Mucosa of stomach (tissue), 1 donor: ENCODE data around the gene DTX2.
"Not testable (repeated sequence)": the region's sequence is repeated elsewhere in the genome, so short reads cannot be mapped to it uniquely, and the experiment has no call there.

ENCODE experiments used
- H3K27me3 ChIP-seq: one replicate; pipeline ENCODE4 v1.7.0; 2013; ENCODE audit warnings: mild to moderate bottlenecking, low read length; ENCODE audit not compliant: control insufficient read depth, insufficient read depth
- H3K36me3 ChIP-seq: one replicate; pipeline ENCODE4 v1.7.0; 2013; ENCODE audit warnings: low read length; ENCODE audit not compliant: control insufficient read depth, insufficient read depth
- H3K4me1 ChIP-seq: one replicate; pipeline ENCODE4 v1.7.0; 2013; ENCODE audit warnings: mild to moderate bottlenecking, low read length; ENCODE audit not compliant: control insufficient read depth, insufficient read depth
- H3K4me3 ChIP-seq: one replicate; pipeline ENCODE4 v1.7.0; 2013; ENCODE audit warnings: low read length
- H3K9ac ChIP-seq: one replicate; pipeline ENCODE4 v1.7.0; 2013; ENCODE audit warnings: mild to moderate bottlenecking, low read length, moderate library complexity
- H3K9me3 ChIP-seq: one replicate; pipeline ENCODE4 v1.7.0; 2013; ENCODE audit warnings: mild to moderate bottlenecking, low read length, moderate library complexity; ENCODE audit not compliant: control insufficient read depth
- donor health status: Pancreatic carcinoma.

DTX2 gene

DNA sequence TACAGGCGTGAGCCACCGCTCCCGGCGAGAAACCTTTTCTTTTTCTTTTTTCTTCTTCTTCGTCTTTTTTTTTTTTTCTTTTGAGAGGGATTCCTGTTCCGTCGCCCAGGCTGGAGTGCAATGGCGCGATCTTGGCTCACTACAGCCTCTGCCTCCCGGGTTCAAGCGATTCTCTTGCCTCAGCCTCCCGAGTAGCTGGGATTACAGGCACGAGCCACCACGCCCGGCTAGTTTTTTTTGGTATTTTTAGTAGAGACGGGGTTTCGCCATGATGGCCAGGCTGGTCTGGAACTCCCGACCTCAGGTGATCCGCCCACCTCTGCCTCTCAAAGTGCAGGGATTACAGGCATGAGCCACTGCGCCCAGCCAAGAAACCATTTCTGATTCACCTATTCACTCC, 742 bp upstream of the DTX2 start:
- not testable (repeated sequence) for H3K27me3 ChIP-seq, H3K9me3 ChIP-seq, H3K36me3 ChIP-seq, H3K9ac ChIP-seq, H3K4me1 ChIP-seq, H3K4me3 ChIP-seq

DNA sequence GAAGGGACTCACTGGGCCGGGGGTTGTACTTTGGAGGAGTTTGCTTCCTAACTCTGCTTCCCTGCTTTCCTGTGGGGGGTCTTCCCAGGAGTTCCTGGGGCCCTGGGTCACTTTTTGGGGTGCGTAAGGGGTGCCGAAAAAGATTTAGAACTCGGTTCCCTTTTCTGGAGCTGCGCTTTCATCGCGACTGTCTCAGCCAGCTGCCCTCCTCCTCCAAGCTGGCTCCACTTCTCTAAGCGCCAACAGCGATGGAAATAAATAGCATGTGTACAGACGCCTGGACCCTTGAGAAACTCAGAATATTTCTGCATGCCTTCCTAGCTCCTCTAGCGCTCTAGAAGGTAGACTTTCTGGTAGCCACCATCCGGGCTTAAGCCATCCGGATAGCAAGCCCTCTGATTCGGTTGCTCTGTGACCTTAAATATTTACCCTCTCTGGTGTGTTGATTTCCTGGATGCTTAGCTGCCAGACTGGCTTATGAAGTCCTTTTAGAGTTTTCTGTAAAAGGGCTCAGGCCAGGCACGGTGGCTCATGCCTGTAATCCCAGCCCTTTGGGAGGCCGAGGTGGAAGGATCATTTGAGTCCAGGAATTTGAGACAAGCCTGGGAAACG, 868 bp downstream of the DTX2 start:
- H3K36me3 ChIP-seq, H3K27me3 ChIP-seq, H3K4me3 ChIP-seq, H3K9me3 ChIP-seq, H3K9ac ChIP-seq: not testable (repeated sequence)
- H3K4me1 ChIP-seq: peaks cover 11% of the 10 kb centered on the region

DNA sequence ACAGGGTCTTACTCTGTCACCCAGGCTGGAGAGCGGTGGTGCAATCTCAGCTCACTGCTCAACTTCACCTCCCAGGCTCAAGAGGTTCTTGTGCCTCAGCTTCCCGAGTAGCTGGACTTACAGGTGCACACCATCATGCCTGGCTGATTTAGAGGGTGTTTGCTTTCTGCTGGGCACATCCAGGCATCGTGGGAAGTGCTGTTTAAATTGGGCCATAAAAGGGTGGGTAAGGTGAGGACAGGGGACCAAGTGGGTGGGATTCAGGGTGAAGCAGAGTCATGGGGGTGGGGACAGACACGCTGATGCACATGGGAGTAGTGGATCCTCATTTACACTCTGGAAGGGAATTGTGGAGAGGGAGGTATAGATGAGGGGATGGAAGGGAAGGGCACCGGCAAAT, 3.5 kb downstream of the DTX2 start:
- not testable (repeated sequence) for H3K9ac ChIP-seq, H3K36me3 ChIP-seq, H3K4me3 ChIP-seq, H3K9me3 ChIP-seq, H3K27me3 ChIP-seq
- peaks cover 15% of the 10 kb centered on the region for H3K4me1 ChIP-seq

DNA sequence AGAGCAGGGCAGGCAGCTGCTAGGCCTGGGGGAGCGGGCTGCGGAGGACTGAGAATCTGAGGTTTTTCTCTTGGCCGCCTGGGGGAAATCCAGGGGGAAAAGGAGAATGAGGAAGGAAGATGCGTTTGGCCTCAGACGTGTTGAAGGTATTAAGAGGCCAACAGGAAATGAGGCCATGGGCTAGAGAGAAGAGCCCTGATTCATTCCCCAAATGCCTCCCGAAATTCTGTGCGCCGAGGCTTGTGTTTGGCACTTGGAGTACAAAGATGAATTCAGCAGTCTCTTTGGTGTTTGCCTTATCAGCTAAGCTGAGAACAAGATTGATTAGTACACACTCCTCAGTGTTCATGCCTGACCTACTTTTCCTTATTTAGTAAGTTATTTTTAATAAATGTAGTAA, 4.4 kb downstream of the DTX2 start:
- not testable (repeated sequence) for H3K9me3 ChIP-seq, H3K27me3 ChIP-seq, H3K36me3 ChIP-seq, H3K4me3 ChIP-seq, H3K9ac ChIP-seq
- peaks cover 15% of the 10 kb centered on the region for H3K4me1 ChIP-seq

DNA sequence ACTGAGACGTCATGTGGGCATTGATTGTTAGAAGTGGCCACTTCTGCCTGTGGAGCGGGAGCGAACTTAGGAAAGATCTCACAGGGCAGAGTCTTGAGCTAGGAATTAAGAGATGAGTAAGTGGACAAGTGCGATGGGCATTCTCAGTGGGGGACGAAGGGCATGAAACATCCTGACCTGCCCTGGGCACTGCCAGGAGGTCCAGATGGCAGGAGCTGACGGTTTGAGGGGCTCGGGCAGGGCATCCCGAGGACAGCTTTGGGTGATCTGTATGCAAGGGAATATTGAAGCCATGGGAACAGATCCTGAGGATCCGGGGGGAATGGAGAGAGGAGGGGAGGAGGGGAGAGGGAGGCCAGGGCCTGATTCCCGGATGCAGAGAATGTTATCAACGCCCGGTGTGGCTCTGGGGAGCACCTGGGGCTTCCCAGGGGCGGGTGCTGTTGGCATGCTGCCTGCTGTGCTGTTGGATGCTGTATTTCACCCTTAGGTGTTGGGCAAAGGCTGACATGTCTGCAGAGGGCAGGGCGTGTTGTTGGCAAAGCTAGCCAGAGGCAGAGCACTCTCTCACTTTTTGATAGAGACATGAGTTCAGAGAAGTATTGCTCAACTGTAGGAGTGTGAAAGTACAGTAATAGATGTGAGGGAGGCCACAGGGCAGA, 6.4 kb downstream of the DTX2 start:
- H3K4me1 ChIP-seq: peaks cover 15% of the 10 kb centered on the region
- H3K36me3 ChIP-seq, H3K4me3 ChIP-seq, H3K27me3 ChIP-seq, H3K9me3 ChIP-seq, H3K9ac ChIP-seq: not testable (repeated sequence)

DNA sequence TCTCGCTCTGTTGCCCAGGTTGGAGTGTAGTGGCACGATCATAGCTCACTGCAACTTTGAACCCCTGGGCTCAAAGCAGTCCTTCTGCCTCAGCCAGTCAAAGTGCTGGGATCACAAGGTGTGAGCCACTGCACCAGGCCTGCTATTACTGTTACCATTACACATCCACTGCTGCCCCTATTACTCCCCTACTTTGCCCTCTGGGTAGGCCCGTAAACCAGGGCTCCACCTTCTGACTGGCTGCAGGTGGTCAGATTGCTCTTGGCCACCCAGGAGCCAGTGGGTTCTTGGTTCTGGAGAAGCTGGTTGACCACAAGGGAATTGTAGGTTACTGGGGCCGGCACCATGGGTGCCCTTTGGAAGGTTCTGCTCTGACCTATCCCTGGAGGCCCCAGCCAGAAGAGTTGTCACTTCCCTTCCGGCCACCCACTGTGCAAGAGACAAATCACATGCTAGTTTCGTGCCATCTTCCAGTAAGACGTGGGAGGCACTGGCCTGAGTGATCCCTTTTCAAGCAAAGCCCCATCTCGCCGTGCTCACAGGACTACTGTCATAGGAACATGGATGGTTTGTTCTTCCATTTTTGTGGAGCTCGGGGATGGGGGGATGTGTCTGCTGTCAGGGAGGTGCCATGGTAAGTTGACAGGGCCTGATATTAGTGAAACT, 10.2 kb downstream of the DTX2 start:
- not testable (repeated sequence) for H3K4me1 ChIP-seq, H3K36me3 ChIP-seq, H3K27me3 ChIP-seq, H3K4me3 ChIP-seq, H3K9me3 ChIP-seq, H3K9ac ChIP-seq

DNA sequence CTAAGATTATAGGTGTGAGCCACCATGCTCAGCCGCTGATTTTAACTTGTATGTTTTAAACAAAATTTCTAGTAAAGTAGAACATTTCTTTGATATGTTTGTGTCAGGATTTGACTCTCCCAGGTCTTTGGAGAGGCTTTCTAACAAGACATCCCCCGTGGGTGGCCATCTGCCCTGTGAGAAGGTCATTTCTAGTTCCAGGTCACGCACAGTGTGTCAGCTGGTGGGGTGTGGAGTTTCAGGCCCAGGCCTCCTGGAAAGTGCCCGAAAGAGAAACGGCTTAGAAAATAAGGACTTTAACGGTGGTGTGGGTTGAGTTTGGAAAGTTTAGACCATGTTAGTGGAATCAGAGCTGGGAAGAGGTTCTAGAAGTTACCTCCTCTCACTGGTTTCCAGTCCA, 11.6 kb downstream of the DTX2 start:
- not testable (repeated sequence) for H3K4me3 ChIP-seq, H3K27me3 ChIP-seq, H3K36me3 ChIP-seq, H3K9ac ChIP-seq, H3K9me3 ChIP-seq, H3K4me1 ChIP-seq

DNA sequence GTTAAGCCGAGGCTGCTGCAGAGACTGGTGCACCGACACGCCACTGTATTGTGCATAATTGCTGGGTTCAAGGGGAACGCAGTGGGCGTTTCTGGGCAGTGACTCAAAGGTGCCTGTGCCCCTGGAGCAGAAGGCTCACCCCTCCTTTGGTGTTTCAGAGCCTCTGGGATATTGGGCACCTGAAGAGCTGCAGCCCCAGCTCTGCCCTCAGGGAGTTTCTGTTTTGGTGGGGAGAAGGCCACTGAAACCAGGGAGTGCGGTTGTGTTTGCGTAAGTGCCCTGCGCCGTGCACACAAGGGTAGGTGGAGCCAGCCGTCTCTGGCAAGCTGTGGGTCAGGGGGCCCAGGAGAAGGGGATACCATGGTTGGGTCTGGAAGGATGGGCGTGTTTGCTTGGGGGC, 14.8 kb downstream of the DTX2 start:
- not testable (repeated sequence) for H3K36me3 ChIP-seq, H3K4me1 ChIP-seq, H3K4me3 ChIP-seq, H3K27me3 ChIP-seq, H3K9me3 ChIP-seq, H3K9ac ChIP-seq

DNA sequence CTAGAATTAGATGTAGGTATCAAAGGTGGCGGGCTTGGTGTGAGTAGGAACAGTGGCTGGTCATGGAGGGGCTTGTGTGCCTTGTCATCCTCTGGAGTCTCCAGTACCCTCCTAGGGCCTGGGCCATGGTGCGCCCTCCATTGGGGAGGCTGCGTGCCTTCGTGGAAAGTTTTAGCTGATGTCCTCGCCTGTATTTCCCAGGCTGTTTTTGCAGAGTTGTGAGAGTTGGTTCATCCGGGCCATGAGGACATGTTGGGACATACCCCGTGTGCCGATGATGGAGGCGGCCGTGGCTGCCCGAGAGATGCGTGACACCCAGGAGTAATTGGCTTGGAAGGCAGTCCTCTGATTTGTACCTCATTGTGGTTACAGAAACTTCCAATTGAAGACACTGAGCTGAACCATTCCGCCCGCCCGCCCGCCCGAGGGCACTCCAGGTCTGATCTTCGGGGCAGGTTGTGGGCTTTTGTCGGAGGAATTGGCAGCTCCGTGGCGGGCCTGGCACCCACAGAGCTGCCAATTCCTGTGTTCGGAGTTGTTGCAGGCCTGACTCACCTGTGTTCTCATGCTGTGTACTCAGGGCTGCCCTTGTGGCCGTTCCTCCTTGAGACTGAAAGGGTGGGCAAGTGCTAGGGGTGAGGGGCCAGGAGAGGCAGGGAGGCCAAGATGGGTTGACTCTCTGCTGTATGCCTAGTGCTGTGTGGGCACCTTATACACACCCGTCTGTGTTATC, 15.4 kb downstream of the DTX2 start:
- not testable (repeated sequence) for H3K27me3 ChIP-seq, H3K36me3 ChIP-seq, H3K9me3 ChIP-seq, H3K4me1 ChIP-seq, H3K4me3 ChIP-seq, H3K9ac ChIP-seq

DNA sequence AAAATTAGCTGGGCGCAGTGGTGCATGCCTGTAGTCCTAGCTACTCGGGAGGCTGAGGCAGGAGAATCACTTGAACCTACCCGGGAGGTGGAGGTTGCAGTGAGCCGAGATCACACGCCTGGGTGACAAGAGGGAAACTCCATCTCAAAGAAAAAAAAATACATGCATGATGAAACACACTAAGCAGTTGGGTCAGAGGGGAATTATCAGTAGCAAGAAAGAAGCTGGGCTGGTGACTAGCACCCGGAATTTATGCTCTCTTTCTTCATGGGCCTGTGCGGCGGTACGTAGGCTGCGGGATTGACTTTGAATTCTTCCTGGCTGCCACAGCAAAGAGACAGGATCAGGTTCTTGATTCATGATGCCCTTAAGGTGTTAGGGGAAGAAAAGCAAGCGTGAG, 18.1 kb downstream of the DTX2 start:
- not testable (repeated sequence) for H3K36me3 ChIP-seq, H3K9me3 ChIP-seq, H3K4me3 ChIP-seq, H3K9ac ChIP-seq, H3K27me3 ChIP-seq, H3K4me1 ChIP-seq

DNA sequence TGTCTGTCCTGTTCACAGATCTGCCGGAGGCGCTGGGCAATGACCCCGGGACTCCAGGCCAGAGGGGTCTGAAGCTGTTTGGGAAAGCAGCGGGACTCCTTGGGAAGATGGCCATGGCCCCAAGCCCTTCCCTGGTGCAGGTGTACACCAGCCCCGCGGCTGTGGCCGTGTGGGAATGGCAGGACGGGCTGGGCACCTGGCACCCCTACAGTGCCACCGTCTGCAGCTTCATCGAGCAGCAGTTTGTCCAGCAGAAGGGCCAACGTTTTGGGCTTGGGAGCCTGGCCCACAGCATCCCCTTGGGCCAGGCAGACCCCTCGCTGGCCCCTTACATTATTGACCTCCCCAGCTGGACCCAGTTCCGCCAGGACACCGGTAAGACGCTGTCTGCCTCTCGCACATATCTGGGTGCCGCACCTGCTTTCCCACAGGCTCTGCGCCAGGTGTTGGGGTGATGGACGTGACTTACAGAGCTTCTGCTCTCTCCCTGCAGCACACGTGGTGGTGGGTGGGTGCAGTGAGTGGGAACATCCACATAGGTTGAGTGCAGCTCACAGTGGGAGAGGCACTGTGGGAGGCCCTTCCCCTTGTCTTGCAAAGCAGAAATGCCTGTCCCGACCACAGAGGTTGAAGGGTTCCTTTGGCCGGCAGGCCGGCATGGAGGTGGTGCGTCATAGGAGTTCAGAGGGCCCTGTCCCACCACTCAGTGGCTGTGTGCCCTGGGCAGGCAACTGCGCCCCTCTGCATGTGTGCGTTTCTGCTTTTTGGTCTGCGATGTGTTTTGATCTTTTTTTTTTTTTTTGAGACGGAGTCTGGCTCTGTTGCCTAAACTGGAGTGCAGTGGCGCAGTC, 19.1 kb downstream of the DTX2 start:
- H3K27me3 ChIP-seq, H3K9ac ChIP-seq, H3K9me3 ChIP-seq, H3K4me1 ChIP-seq, H3K36me3 ChIP-seq, H3K4me3 ChIP-seq: not testable (repeated sequence)

DNA sequence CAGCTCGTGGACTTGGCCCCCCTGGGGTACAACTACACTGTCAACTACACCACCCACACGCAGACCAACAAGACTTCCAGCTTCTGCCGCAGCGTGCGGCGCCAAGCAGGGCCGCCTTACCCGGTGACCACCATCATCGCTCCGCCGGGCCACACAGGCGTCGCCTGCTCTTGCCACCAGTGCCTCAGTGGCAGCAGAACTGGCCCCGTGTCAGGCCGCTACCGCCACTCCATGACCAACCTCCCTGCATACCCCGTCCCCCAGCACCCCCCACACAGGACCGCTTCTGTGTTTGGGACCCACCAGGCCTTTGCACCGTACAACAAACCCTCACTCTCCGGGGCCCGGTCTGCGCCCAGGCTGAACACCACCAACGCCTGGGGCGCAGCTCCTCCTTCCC, 21.2 kb downstream of the DTX2 start:
- not testable (repeated sequence) for H3K9me3 ChIP-seq, H3K9ac ChIP-seq, H3K36me3 ChIP-seq, H3K4me3 ChIP-seq, H3K4me1 ChIP-seq, H3K27me3 ChIP-seq
